ENCODE results near the gene HEATR9.
A peak's percentile ranks its signal among the peaks of the same experiment; 100 is the strongest.
"Not testable (repeated sequence)": the region's sequence is repeated elsewhere in the genome, so short reads cannot be mapped to it uniquely, and the experiment has no call there.

Gene HEATR9

GRCh38 chr17:35868737-35869136 is at the start of gene HEATR9:
Gene HEATR9 (minus strand): TSS chr17:35868891. CDS start chr17:35868742, 149 bp downstream.
- DNase-seq = no peak

GRCh38 chr17:35917519-35918213 is 49.0 kb upstream of the HEATR9 start:
- DNase-seq = no peak

- no peak for DNase-seq
These were observed 46.7 kb upstream of the HEATR9 start for GRCh38 chr17:35915153-35915964.

GRCh38 chr17:35914354-35914753 is 45.7 kb upstream of the HEATR9 start:
- DNase-seq = no peak

GRCh38 chr17:35913609-35914008 is 44.9 kb upstream of the HEATR9 start:
- no peak for DNase-seq

GRCh38 chr17:35912942-35913341 is 44.3 kb upstream of the HEATR9 start:
- no peak for DNase-seq

DNA sequence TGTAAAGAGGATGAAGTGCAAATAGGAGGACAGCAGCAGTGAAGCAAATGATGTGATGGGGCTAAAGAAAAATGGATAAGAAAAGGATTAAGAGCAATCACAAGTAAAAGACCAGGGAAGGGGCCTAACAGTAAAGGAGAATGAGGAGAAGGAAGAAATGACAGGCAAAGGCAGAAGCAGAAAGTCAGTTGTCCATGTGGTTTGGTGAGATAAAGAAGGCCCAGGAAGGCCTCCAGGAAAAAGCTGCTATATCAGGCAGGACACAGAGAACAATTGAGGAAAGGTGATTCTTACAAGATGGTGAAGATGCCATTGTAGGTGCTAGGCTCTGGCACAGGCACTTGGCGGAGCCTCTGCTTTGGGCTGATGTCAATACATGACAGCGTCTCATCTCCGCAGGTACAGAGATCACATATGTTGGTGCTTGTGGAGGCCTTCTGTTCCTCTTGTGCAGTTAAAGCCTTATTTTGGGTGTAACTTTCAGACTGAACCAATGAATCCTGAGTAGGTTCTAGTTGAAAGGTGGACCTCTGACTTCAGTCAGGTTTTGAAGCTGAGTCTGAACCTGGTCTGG is 43.7 kb upstream of the HEATR9 start:
- DNase-seq = no peak

- no peak for DNase-seq
These were observed 40.7 kb upstream of the HEATR9 start for GRCh38 chr17:35909408-35909807.

GRCh38 chr17:35907691-35908090 is 39.0 kb upstream of the HEATR9 start:
- DNase-seq = no peak

DNA sequence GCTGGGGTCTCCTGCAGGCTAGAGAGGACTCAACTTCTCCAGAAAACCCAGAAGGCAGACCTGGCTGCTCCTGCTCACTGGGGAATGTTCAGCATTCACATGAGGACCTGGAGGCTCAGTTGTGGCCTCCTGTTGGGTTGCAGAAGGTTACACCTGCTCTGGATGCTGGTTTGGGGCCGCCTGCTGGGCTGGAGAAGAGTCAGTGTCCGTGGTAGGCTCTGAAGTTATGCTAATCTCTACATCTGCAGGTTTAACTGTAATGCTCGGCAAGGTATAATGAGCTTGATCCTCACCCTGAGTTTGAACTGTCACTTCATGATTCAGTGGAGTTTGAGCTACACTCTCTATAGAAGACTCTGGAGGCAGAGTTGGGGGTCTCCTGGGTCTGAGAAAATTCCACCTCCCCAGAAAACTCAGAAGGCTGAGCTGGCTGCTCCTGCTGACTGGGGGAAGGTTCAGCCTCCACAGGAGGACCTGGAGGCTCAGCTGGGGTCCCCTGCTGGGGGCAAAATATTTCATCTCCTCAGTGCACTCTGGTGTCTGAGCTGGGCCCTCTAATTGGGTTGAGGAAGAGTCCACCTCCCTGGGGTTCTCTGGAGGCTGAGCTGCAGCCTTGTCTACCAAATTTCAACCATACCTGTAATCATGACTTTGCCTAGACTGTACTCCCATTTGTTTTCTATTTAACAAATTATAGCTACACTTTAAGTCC is 38.4 kb upstream of the HEATR9 start:
- no peak for DNase-seq

DNA sequence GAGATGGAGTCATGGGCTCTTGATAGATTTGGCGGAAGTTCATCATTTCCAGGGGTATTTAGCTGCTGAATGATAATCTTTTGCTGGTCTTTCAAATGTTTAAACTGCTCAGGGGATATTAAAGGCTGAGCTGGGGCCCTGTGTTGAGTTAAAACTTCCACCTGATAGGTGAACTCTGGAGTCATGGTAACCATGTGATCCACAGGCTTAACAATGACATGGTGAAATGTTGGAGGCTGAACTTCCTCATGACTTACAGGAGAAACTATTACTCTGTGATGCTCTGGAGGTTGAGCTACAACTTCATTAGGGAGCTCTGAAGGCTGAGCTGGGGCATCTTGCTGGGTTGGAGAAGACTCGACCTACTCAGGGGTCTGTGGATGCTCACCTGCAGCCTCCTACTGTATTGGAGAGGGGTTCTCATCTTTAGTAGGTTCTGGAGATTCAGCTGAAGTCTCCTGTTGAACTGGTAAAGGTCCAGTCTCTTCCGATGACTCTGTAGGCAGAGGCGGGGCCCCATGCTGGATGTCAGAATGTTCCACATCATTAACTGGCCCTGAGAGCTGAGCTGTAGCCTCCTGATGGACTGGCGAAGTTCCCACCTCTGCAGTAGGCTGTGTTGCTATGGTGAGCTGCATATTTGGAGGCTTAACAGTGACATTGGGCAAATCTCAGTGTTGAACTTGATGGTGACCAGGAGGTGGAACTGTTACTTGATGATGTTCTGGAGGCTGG is 37.7 kb upstream of the HEATR9 start:
- no peak for DNase-seq

DNA sequence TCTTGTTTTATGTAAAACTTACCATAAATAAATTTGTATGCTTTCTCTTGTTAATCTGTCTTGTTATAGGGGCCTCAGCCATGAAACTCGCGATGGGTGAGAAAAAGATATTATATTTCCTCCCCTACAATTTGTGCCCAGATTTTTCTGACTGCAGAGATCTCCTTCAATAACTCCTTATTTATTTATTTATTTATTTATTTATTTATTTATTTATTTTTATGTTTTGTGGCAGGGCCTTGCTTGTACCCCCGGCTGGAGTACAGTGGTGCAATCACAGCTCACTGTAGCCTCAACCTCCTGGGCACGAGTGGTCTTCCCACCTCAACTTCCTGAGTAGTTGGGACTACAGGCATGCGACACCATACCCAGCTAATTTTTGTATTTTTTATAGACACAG is 34.8 kb upstream of the HEATR9 start:
- no peak for DNase-seq

DNA sequence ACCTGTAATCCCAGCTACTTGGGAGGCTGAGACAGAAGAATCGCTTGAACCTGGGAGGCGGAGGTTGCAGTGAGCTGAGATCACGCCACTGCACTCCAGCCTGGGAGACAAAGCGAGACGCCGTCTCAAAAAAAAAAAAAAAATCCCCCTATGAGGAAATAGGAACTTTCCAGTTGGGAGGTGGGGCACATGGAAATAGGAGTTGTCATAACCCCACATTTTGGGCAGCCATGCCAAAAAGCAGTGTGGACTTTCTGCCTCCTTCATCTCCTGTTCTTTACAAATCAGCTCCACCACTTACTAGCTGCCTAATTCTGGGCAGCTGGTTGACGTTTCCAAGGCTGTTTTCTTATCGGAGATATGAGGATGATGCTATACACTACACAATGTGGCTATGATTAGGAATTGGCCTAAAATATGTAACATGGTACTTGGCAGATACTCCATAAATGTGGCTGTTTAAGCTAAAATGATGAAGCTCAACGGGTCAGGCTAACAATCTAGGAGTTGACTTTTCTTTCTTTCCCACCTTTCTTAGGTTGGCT is 33.0 kb upstream of the HEATR9 start:
- no peak for DNase-seq

DNA sequence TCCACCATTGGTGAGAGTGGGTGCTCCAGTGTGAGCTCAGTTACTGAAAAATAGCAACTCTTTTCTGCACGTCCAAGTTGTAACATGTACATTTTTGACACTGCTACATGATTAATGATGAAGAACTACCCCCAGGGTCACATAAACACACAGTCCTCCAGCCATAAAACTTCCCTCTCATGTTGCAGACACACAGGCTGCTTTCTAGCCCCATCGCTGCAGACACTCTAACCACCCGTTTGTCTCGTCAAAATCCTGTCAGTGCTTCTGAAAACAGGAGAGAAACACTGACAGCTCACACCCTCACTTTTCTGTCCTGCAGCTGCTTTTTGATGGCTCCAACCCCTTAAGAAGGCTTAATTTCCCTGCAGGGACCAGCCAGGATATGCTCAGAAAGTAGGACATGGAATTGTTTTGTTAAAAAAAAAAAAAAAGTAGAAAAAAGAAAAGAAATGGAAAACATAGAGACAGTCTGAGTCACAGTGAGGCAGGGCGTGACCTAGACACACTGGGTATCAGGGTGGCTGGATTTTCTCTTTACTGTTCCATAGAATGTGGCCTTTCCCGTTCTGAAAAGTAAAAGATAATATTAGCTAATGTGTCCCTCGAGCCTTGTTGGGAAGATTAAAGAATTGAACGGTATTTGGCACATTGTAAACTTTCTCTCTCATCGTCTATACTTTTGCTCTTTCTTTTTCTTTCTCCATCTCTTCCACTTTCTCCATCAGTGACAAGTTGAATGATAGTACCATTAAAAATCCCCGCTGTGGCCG is 32.2 kb upstream of the HEATR9 start:
- peak; percentile 71 for DNase-seq

GRCh38 chr17:35900280-35900679 is 31.6 kb upstream of the HEATR9 start:
- no peak for DNase-seq

DNA sequence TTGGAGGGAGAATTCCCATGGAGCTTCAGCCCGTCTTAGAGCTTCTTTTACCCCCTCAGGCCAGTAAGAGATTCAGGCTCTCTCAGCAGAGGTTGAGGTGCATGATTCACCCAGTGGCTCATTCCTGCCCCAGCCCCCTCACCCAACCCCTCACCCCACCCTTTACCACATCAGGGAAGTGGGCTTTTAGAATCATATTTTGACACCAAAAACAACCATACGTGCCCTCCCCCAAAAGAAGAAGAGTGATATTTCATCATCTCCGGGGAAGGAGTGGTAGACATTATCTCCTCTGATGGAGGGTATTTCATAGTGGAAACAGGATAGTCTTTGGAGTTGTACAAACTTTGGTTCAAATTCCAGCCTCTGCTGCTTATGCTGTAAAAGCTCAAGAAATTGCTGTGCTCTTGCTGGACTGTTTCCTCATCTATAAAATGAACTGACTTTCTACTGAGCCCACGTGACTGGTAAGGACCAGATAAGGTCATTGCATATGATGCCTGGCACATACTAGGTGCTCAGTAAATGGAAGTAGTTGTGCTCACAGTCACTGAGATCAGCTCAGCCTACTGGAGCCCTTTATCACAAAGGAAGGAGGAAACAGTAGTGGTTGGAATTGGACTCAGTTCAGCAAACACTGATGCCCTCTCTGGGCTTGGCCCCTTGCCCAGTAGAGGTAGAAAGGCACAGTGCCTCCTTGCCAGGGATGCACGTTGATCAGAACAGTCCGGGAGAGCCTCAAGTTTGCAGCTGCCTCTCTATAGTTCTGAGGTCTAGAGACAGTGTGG is 29.8 kb upstream of the HEATR9 start:
- peak; percentile 68 for DNase-seq

DNA sequence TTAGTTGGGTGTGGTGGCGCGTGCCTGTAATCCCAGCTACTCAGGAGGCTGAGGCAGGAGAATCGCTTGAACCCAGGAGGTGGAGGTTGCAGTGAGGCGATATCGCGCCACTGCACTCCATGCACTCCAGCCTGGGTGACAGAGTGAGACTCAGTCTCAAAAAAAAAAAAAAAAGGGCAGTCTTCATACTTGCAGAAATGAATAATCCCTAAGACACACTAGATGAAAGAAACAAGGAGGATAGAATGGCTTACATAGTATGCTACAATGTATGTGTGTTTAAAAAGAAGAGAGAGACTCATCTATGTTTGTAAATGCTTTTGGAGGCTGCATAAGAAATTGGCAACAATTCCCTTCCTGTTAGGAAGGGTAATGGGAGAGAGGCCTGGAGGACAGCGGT is 29.1 kb upstream of the HEATR9 start:
- not testable (repeated sequence) for DNase-seq

GRCh38 chr17:35895636-35896587 is 27.2 kb upstream of the HEATR9 start:
- no peak for DNase-seq

DNA sequence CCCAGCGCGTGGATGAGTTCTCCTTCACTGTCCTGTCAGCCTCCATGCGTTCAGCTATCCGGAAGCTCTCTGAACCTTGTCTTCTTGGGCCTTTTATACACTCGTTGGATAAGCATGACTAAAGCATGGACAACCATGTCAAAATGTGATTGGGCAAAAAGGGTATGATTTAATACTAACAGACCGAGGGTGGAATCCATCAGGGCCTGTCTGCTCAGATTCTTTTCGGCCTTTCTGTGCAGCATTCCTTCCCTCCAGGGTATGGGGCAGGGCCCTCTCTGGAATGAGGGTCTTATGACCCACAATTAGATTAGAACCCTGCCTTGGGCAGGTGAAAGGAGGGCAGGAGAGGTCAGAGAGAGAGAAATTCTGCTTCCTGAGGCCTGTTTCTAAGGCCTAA is 25.5 kb upstream of the HEATR9 start:
- no peak for DNase-seq

GRCh38 chr17:35893751-35894150 is 25.1 kb upstream of the HEATR9 start:
- DNase-seq = no peak

Data from NCI-H69 (cell line).